Astrocyte (in vitro differentiated cells and primary cell): ENCODE data around the gene ADARB2. TPM values are rescaled to one million over a fixed set of nuclear protein-coding genes. Genes with fewer than 3 reads are reported as not detected.

ENCODE experiments used
- DNase-seq: peaks from one replicate; pipeline ENCODE4 v3.0.0-alpha.2; 2010; ENCODE audit warnings: low read depth
- FAIRE-seq: peaks from 2 replicates; lab custom pipeline; 2011; peaks lifted over from hg19 to GRCh38; lab: Jason Lieb, UNC
- H2AFZ ChIP-seq: 2 replicates; pipeline ENCODE4 v1.6.0; 2012; ENCODE audit warnings: low read depth, low read length, inconsistent platforms
- H3K27ac ChIP-seq: 2 replicates; pipeline ENCODE4 v1.5.1; 2011; ENCODE audit warnings: low read depth, low read length, inconsistent platforms
- H3K27me3 ChIP-seq: 2 replicates; pipeline ENCODE4 v1.6.0; 2011; ENCODE audit warnings: low read length, inconsistent platforms; ENCODE audit not compliant: insufficient read depth
- H3K36me3 ChIP-seq: 2 replicates; pipeline ENCODE4 v1.5.1; 2011; ENCODE audit warnings: low read length, inconsistent platforms; ENCODE audit not compliant: insufficient read depth
- H3K4me1 ChIP-seq: 2 replicates; pipeline ENCODE4 v1.5.1; 2011; ENCODE audit warnings: low read length, inconsistent platforms; ENCODE audit not compliant: insufficient read depth
- H3K4me2 ChIP-seq: 2 replicates; pipeline ENCODE4 v1.6.0; 2012; ENCODE audit warnings: low read length, inconsistent platforms
- H3K4me3 ChIP-seq: 2 replicates; pipeline ENCODE4 v1.5.1; 2011; ENCODE audit warnings: low read depth, mild to moderate bottlenecking, low read length, inconsistent platforms; ENCODE audit not compliant: insufficient read depth
- H3K79me2 ChIP-seq: 2 replicates; pipeline ENCODE4 v1.6.0; 2012; ENCODE audit warnings: mild to moderate bottlenecking, low read length, inconsistent platforms; ENCODE audit not compliant: insufficient read depth
- H3K9ac ChIP-seq: 2 replicates; pipeline ENCODE4 v1.6.0; 2012; ENCODE audit warnings: mild to moderate bottlenecking, low read length, inconsistent platforms
- H3K9me3 ChIP-seq: 2 replicates; pipeline ENCODE4 v1.5.1; 2012; ENCODE audit warnings: low read depth, mild to moderate bottlenecking, low read length, inconsistent platforms; ENCODE audit not compliant: insufficient read depth
- H4K20me1 ChIP-seq: 2 replicates; pipeline ENCODE4 v1.6.0; 2012; ENCODE audit warnings: low read length, inconsistent platforms; ENCODE audit not compliant: insufficient read depth
- H3K27ac Mint-ChIP-seq: one replicate; pipeline ENCODE4 v1.8.0; 2021; ENCODE audit warnings: mild to moderate bottlenecking, mixed read lengths; ENCODE audit not compliant: unreplicated experiment
- H3K27me3 Mint-ChIP-seq: one replicate; pipeline ENCODE4 v1.8.0; 2021; ENCODE audit warnings: low read depth, mixed read lengths; ENCODE audit not compliant: unreplicated experiment
- H3K36me3 Mint-ChIP-seq: one replicate; pipeline ENCODE4 v1.8.0; 2021; ENCODE audit warnings: low read depth, mixed read lengths; ENCODE audit not compliant: unreplicated experiment
- H3K4me1 Mint-ChIP-seq: one replicate; pipeline ENCODE4 v1.8.0; 2021; ENCODE audit warnings: low read depth, mixed read lengths; ENCODE audit not compliant: unreplicated experiment
- H3K4me3 Mint-ChIP-seq: one replicate; pipeline ENCODE4 v1.8.0; 2021; ENCODE audit warnings: mild to moderate bottlenecking, moderate library complexity, mixed read lengths; ENCODE audit not compliant: unreplicated experiment
- H3K9me3 Mint-ChIP-seq: one replicate; pipeline ENCODE4 v1.8.0; 2021; ENCODE audit warnings: mild to moderate bottlenecking, mixed read lengths; ENCODE audit not compliant: unreplicated experiment
- CTCF ChIP-seq: IDR thresholded peaks from 2 replicates; pipeline ENCODE4 v1.5.1; 2011; ENCODE audit warnings: low read depth, mild to moderate bottlenecking, inconsistent platforms, low read length, moderate library complexity; ENCODE audit not compliant: insufficient read depth
- EZH2 ChIP-seq: IDR thresholded peaks from 2 replicates; pipeline ENCODE4 v1.6.1; 2012; ENCODE audit warnings: mild to moderate bottlenecking, low read length, inconsistent platforms; ENCODE audit not compliant: insufficient read depth
- total RNA-seq: library from RNA; stranded (reverse); gene quantifications from 2 replicates; pipeline ENCODE4 v1.2.1, GENCODE V29; 2021

The ADARB2 gene
- total RNA-seq, 1 donor from 2014 or later = 0.18 TPM

DNA sequence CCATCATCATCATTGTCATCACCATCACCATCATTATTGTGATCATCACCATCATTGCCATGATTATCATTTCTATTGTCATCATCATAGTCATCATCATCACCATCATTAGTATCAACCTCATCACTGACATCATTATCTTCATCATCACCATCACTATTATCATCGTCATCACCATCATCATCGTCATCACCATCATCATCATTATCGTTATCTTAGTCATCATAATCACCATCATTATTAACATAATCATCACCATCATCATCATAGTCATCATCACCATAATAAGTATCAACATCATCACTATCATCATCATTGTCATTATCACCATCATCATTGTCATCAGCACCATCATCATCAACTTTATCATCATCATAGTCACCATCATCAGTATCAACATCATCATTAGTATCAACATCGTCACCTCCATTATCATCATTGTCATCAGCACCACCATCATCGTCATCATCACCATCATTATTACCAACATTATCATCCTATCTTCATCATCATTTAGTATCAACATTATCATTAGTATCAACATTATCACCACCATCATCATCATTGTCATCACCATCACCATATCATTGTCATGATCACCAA is 241.3 kb downstream of the ADARB2 start:
- FAIRE-seq = no peak
- no peak overlapping the region for H3K27ac Mint-ChIP-seq
- no peak for DNase-seq
- no peak overlapping the region for H3K9ac ChIP-seq
- H3K4me1 ChIP-seq = no peaks in the 10 kb centered on the region
- H3K36me3 ChIP-seq = no peaks in the 10 kb centered on the region
- H3K36me3 Mint-ChIP-seq = no peaks in the 10 kb centered on the region
- no peaks in the 10 kb centered on the region for H3K4me1 Mint-ChIP-seq
- H3K79me2 ChIP-seq = no peaks in the 10 kb centered on the region
- no peak overlapping the region for H3K4me2 ChIP-seq
- no peak overlapping the region for H3K4me3 Mint-ChIP-seq
- no peaks in the 10 kb centered on the region for H3K9me3 Mint-ChIP-seq
- no peaks in the 10 kb centered on the region for H4K20me1 ChIP-seq
- TF ChIP-seq CTCF (no peak), EZH2 (no peak)
- no peak overlapping the region for H2AFZ ChIP-seq
- H3K27me3 Mint-ChIP-seq = peaks cover 5% of the 10 kb centered on the region
- no peak overlapping the region for H3K27ac ChIP-seq
- no peak overlapping the region for H3K4me3 ChIP-seq
- H3K9me3 ChIP-seq = peaks cover 11% of the 10 kb centered on the region
- H3K27me3 ChIP-seq = no peaks in the 10 kb centered on the region

- Mint-ChIP-seq H3K9me3 (no peaks in the 10 kb centered on the region), H3K4me1 (no peaks in the 10 kb centered on the region), H3K4me3 (no peak overlapping the region), H3K36me3 (no peaks in the 10 kb centered on the region), H3K27ac (no peak overlapping the region), H3K27me3 (peaks cover 17% of the 10 kb centered on the region)
- FAIRE-seq (no peak), DNase-seq (no peak)
- Histone ChIP-seq H2AFZ (no peak overlapping the region), H3K4me3 (no peak overlapping the region), H3K79me2 (no peaks in the 10 kb centered on the region), H3K9me3 (no peaks in the 10 kb centered on the region), H3K27me3 (no peaks in the 10 kb centered on the region), H4K20me1 (no peaks in the 10 kb centered on the region), H3K4me1 (no peaks in the 10 kb centered on the region), H3K36me3 (no peaks in the 10 kb centered on the region), H3K4me2 (no peak overlapping the region), H3K27ac (no peak overlapping the region), H3K9ac (no peak overlapping the region)
- TF ChIP-seq CTCF = no peak
- no peak for TF ChIP-seq EZH2
Measured at GRCh38 chr10:1492641-1493040, 244.7 kb downstream of the ADARB2 start.

- Histone ChIP-seq H3K36me3 (no peaks in the 10 kb centered on the region), H4K20me1 (no peaks in the 10 kb centered on the region), H3K9ac (no peak overlapping the region), H3K79me2 (no peaks in the 10 kb centered on the region), H3K27ac (no peak overlapping the region), H3K27me3 (no peaks in the 10 kb centered on the region), H3K4me3 (no peak overlapping the region), H2AFZ (no peak overlapping the region), H3K9me3 (no peaks in the 10 kb centered on the region), H3K4me1 (no peaks in the 10 kb centered on the region), H3K4me2 (no peak overlapping the region)
- H3K4me3 Mint-ChIP-seq = no peak overlapping the region
- no peak for DNase-seq
- no peaks in the 10 kb centered on the region for H3K4me1 Mint-ChIP-seq
- no peaks in the 10 kb centered on the region for H3K9me3 Mint-ChIP-seq
- TF ChIP-seq EZH2 (no peak), CTCF (no peak)
- no peak for FAIRE-seq
- H3K27ac Mint-ChIP-seq = no peak overlapping the region
- peaks cover 17% of the 10 kb centered on the region for H3K27me3 Mint-ChIP-seq
- H3K36me3 Mint-ChIP-seq = no peaks in the 10 kb centered on the region
Measured at GRCh38 chr10:1491901-1492300, 245.4 kb downstream of the ADARB2 start.
